Measurements from ENCODE around the gene IL17RB. TPM values are rescaled to one million over a fixed set of nuclear protein-coding genes. Genes with fewer than 3 reads are reported as not detected.

The IL17RB gene
- total RNA-seq, 1 donor from 2014 or later, result 12.4 TPM

DNA sequence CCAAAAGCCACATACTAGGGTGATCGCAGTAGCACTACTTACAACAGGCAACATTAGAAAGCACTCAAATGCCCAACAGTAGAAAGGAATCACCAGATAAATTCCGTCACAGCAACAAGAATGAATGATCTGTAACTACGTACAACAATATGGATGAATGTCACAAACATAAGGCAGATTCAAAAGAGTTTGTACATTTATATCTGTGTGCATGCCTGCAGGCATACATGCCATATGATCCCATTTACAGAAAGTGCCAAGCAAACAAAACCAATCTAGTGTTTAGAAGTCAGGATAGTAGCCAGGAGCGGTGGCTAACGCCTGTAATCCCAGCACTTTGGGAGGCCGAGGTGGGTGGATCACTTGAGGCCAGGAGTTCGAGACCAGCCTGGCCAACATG, 3.5 kb downstream of the IL17RB start:
- ATAC-seq, result no peak
- DNase-seq, result no peak
- TF ChIP-seq, protein P1, sequence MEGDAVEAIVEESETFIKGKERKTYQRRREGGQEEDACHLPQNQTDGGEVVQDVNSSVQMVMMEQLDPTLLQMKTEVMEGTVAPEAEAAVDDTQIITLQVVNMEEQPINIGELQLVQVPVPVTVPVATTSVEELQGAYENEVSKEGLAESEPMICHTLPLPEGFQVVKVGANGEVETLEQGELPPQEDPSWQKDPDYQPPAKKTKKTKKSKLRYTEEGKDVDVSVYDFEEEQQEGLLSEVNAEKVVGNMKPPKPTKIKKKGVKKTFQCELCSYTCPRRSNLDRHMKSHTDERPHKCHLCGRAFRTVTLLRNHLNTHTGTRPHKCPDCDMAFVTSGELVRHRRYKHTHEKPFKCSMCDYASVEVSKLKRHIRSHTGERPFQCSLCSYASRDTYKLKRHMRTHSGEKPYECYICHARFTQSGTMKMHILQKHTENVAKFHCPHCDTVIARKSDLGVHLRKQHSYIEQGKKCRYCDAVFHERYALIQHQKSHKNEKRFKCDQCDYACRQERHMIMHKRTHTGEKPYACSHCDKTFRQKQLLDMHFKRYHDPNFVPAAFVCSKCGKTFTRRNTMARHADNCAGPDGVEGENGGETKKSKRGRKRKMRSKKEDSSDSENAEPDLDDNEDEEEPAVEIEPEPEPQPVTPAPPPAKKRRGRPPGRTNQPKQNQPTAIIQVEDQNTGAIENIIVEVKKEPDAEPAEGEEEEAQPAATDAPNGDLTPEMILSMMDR (IDR thresholded peaks at IDR 0.05), result no peak
- intact Hi-C loops (cut with DNase I), result no loop called here
- Histone ChIP-seq H3K27me3 (no peaks in the 10 kb centered on the region), H3K4me1 (peaks cover 5% of the 10 kb centered on the region), H3K9me3 (no peaks in the 10 kb centered on the region), H3K4me3 (no peak overlapping the region), H3K27ac (no peak overlapping the region), H3K36me3 (no peaks in the 10 kb centered on the region)

DNA sequence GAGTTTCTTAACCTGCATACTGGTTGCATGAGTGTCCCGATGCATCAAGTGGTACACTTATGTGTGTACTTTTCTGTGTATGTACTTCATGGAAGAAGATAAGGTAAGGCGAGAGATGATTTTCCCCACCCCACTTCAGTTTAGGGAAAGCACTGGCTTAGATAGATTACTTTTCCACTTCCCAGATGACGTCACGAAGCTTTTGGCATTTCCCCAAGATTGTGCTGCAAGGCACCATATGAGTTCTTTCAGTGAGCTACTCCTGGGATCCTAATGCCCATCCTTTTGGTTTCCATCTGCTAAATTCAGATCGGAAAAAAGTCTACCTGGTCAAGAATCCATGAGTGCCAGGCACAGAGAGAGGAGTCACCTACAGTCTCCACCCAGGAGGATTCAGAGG, 4.5 kb downstream of the IL17RB start:
- Histone ChIP-seq H3K4me3 (no peak overlapping the region), H3K27ac (no peak overlapping the region), H3K9me3 (no peaks in the 10 kb centered on the region), H3K4me1 (no peaks in the 10 kb centered on the region), H3K27me3 (no peaks in the 10 kb centered on the region), H3K36me3 (no peaks in the 10 kb centered on the region)
- ATAC-seq (no peak), DNase-seq (no peak)
- intact Hi-C loops (cut with DNase I), result no loop called here
- TF ChIP-seq, protein P1 (IDR thresholded peaks at IDR 0.05), result no peak

DNA sequence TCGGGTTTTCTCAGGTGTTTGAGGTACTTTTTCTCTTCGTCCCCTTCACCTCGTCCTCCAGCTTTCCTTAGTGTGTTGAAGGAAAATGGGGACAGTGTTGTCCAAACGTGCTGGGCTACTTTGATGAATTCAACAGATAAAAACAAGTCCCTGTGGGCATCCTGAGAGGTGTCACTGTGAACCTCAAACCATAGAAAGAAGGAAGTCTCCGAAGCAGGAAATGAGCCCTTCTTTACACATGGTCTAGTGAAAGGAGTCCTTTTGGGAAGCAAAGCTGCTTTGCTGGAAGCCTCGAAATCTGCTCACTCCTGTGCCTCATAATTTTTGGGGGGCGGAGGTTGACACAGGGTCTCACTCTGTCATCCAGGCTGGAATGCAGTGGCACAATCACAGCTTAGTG, 10.6 kb downstream of the IL17RB start:
- no peak overlapping the region for H3K4me3 ChIP-seq
- H3K27me3 ChIP-seq, result no peaks in the 10 kb centered on the region
- H3K4me1 ChIP-seq, result no peaks in the 10 kb centered on the region
- no peak for ATAC-seq
- intact Hi-C loops (cut with DNase I), result no loop called here
- DNase-seq, result no peak
- H3K36me3 ChIP-seq, result peaks cover 21% of the 10 kb centered on the region
- TF ChIP-seq, protein P1 (IDR thresholded peaks at IDR 0.05), result no peak
- no peaks in the 10 kb centered on the region for H3K9me3 ChIP-seq
- H3K27ac ChIP-seq, result no peak overlapping the region

DNA sequence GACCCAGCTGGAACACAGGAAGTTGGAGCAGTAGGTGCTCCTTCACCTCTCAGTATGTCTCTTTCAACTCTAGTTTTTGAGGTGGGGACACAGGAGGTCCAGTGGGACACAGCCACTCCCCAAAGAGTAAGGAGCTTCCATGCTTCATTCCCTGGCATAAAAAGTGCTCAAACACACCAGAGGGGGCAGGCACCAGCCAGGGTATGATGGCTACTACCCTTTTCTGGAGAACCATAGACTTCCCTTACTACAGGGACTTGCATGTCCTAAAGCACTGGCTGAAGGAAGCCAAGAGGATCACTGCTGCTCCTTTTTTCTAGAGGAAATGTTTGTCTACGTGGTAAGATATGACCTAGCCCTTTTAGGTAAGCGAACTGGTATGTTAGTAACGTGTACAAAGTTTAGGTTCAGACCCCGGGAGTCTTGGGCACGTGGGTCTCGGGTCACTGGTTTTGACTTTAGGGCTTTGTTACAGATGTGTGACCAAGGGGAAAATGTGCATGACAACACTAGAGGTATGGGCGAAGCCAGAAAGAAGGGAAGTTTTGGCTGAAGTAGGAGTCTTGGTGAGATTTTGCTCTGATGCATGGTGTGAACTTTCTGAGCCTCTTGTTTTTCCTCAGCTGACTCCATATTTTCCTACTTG, 11.9 kb downstream of the IL17RB start:
- Histone ChIP-seq H3K27me3 (no peaks in the 10 kb centered on the region), H3K4me1 (no peaks in the 10 kb centered on the region), H3K36me3 (peaks cover 33% of the 10 kb centered on the region), H3K27ac (no peak overlapping the region), H3K4me3 (no peak overlapping the region), H3K9me3 (no peaks in the 10 kb centered on the region)
- intact Hi-C loops (cut with DNase I), result no loop called here
- no peak for ATAC-seq
- TF ChIP-seq, protein P1 (IDR thresholded peaks at IDR 0.05), result no peak
- DNase-seq, result no peak

DNA sequence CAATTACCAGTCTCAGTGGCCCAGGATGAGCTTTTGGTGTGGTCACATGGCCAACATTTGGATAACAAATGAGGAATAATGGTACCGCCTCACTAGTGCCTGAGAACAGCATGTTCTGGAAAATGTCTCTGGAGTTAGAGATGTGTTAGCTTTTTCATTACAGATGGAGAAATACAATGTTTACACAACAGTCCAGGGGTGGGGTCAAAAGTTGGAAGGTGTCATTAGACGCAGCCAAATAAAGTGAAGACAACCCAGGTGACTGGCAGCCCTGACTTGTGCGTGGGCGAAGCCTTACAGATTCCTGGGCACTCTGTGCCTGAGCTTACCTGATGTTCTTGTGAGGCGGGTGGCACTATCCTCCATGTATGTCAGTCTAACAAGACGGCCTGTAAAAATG, 12.8 kb downstream of the IL17RB start:
- Histone ChIP-seq H3K9me3 (no peaks in the 10 kb centered on the region), H3K4me3 (no peak overlapping the region), H3K27ac (no peak overlapping the region), H3K27me3 (no peaks in the 10 kb centered on the region), H3K4me1 (no peaks in the 10 kb centered on the region), H3K36me3 (peaks cover 42% of the 10 kb centered on the region)
- TF ChIP-seq, protein P1 (IDR thresholded peaks at IDR 0.05), result no peak
- ATAC-seq (no peak), DNase-seq (no peak)
- intact Hi-C loops (cut with DNase I), result no loop called here

DNA sequence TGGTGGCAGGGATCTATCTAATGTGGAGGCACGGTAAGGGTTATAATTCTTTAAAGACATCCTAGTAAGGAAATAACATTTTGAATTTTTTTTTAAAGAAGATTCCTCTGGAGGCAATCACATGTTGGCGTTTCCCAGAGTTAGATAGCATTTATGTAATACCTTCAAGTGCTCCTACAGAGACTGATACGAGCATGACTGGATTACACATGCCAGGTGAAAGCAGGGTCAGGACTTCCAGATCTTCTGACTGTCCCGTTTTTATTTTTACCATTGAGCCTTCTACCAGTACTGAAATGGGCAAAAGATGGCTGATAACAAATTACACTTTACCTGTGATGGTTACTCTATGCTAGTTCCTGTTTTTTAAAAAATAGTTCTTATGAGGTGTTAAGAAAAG, 13.8 kb downstream of the IL17RB start:
- H3K36me3 ChIP-seq, result peaks cover 52% of the 10 kb centered on the region
- ATAC-seq, result no peak
- intact Hi-C loops (cut with DNase I), result no loop called here

More for the DNA sequence above, 13.8 kb downstream of the IL17RB start:
- TF ChIP-seq, protein P1 (IDR thresholded peaks at IDR 0.05), result no peak
- Histone ChIP-seq H3K4me1 (no peaks in the 10 kb centered on the region), H3K27ac (no peak overlapping the region), H3K9me3 (no peaks in the 10 kb centered on the region), H3K27me3 (no peaks in the 10 kb centered on the region), H3K4me3 (no peak overlapping the region)
- no peak for DNase-seq
